H9 (cell line): Measurements from ENCODE around the gene CYS1. TPM values are rescaled to one million over a fixed set of nuclear protein-coding genes. Genes with fewer than 3 reads are reported as not detected.

Experiments
- DNase-seq: peaks from one replicate; pipeline ENCODE4 v3.0.0-alpha.2; 2017
- H2AFZ ChIP-seq: one replicate; pipeline ENCODE4 v1.6.1; 2013; ENCODE audit warnings: mild to moderate bottlenecking, low read length, control low read depth, moderate library complexity
- H2AK5ac ChIP-seq: 2 replicates; pipeline ENCODE4 v1.6.1; 2013; ENCODE audit warnings: low read length, control low read depth, mixed read lengths; ENCODE audit not compliant: insufficient read length
- H2BK120ac ChIP-seq: one replicate; pipeline ENCODE4 v1.6.1; 2013; ENCODE audit warnings: low read depth, mild to moderate bottlenecking, low read length, control low read depth, inconsistent platforms; ENCODE audit not compliant: poor library complexity, severe bottlenecking
- H2BK12ac ChIP-seq: 2 replicates; pipeline ENCODE4 v1.6.1; 2013; ENCODE audit warnings: low read length, control low read depth, mixed read lengths, low read depth; ENCODE audit not compliant: insufficient read length
- H2BK15ac ChIP-seq: 2 replicates; pipeline ENCODE4 v1.6.1; 2013; ENCODE audit warnings: low read depth, low read length, control low read depth
- H2BK20ac ChIP-seq: one replicate; pipeline ENCODE4 v1.6.1; 2013; ENCODE audit warnings: low read depth, mild to moderate bottlenecking, low read length, control low read depth, inconsistent platforms; ENCODE audit not compliant: poor library complexity, severe bottlenecking
- H2BK5ac ChIP-seq: 2 replicates; pipeline ENCODE4 v1.6.1; 2013; ENCODE audit warnings: low read length, control low read depth, mixed read lengths; ENCODE audit not compliant: insufficient read length
- H3K14ac ChIP-seq: 2 replicates; pipeline ENCODE4 v1.6.1; 2013; ENCODE audit warnings: low read length, control low read depth; ENCODE audit not compliant: insufficient read depth
- H3K18ac ChIP-seq: 2 replicates; pipeline ENCODE4 v1.6.1; 2013; ENCODE audit warnings: low read depth, mild to moderate bottlenecking, mixed read lengths, low read length, control low read depth; ENCODE audit not compliant: insufficient read length
- H3K23ac ChIP-seq: 2 replicates; pipeline ENCODE4 v1.6.1; 2013; ENCODE audit warnings: low read length, control low read depth, mixed read lengths, low read depth; ENCODE audit not compliant: insufficient read length
- H3K23me2 ChIP-seq: 2 replicates; pipeline ENCODE4 v1.6.1; 2013; ENCODE audit warnings: low read depth, mild to moderate bottlenecking, mixed read lengths, low read length, control low read depth; ENCODE audit not compliant: insufficient read length, poor library complexity, severe bottlenecking
- H3K27ac ChIP-seq: 2 replicates; pipeline ENCODE4 v1.5.1; 2013; ENCODE audit warnings: low read length, control low read depth, mixed read lengths, low read depth; ENCODE audit not compliant: insufficient read length
- H3K27me3 ChIP-seq: 2 replicates; pipeline ENCODE4 v1.6.1; 2013; ENCODE audit warnings: low read length, control low read depth, inconsistent platforms; ENCODE audit not compliant: insufficient read depth
- H3K4ac ChIP-seq: 2 replicates; pipeline ENCODE4 v1.6.1; 2013; ENCODE audit warnings: low read depth, mild to moderate bottlenecking, control low read depth, inconsistent platforms, low read length, moderate library complexity
- H3K4me1 ChIP-seq: 2 replicates; pipeline ENCODE4 v1.6.1; 2013; ENCODE audit warnings: low read length, control low read depth, inconsistent platforms; ENCODE audit not compliant: insufficient read depth
- H3K4me2 ChIP-seq: 2 replicates; pipeline ENCODE4 v1.6.1; 2013; ENCODE audit warnings: low read length, control low read depth, mixed read lengths; ENCODE audit not compliant: insufficient read length, insufficient read depth
- H3K56ac ChIP-seq: 2 replicates; pipeline ENCODE4 v1.6.1; 2013; ENCODE audit warnings: low read depth, mild to moderate bottlenecking, mixed read lengths, low read length, control low read depth; ENCODE audit not compliant: insufficient read length
- H3K79me1 ChIP-seq: 2 replicates; pipeline ENCODE4 v1.6.1; 2013; ENCODE audit warnings: low read depth, mild to moderate bottlenecking, moderate library complexity, low read length, control low read depth, inconsistent platforms; ENCODE audit not compliant: insufficient read depth, poor library complexity, severe bottlenecking
- H3K79me2 ChIP-seq: 2 replicates; pipeline ENCODE4 v1.6.1; 2013; ENCODE audit warnings: low read length, control low read depth, inconsistent platforms; ENCODE audit not compliant: insufficient read depth
- H3K9ac ChIP-seq: 2 replicates; pipeline ENCODE4 v1.6.1; 2013; ENCODE audit warnings: low read length, control low read depth, mixed read lengths; ENCODE audit not compliant: insufficient read length; ENCODE audit errors: extremely low read depth
- H3K9me3 ChIP-seq: one replicate; pipeline ENCODE4 v1.6.1; 2013; ENCODE audit warnings: low read depth, low read length, inconsistent platforms; ENCODE audit not compliant: control insufficient read depth
- H3T11ph ChIP-seq: one replicate; pipeline ENCODE4 v1.6.1; 2013; ENCODE audit warnings: mild to moderate bottlenecking, low read length, control low read depth, inconsistent platforms
- H4K20me1 ChIP-seq: one replicate; pipeline ENCODE4 v1.6.1; 2013; ENCODE audit not compliant: control insufficient read depth, insufficient read length, insufficient read depth
- H4K5ac ChIP-seq: 2 replicates; pipeline ENCODE4 v1.6.1; 2013; ENCODE audit warnings: low read depth, mild to moderate bottlenecking, mixed read lengths, low read length, control low read depth; ENCODE audit not compliant: insufficient read length
- H4K8ac ChIP-seq: replicated peaks from 2 replicates; pipeline ENCODE4 v1.6.1; 2013; ENCODE audit warnings: low read length, control low read depth, mixed read lengths, low read depth; ENCODE audit not compliant: insufficient read length
- H4K91ac ChIP-seq: 2 replicates; pipeline ENCODE4 v1.6.1; 2013; ENCODE audit warnings: low read depth, mild to moderate bottlenecking, moderate library complexity, mixed read lengths, low read length, control low read depth; ENCODE audit not compliant: insufficient read length
- H3K27ac Mint-ChIP-seq, 3 experiments: 2 replicates in 2 of 3; 3 replicates in 1 of 3; pipeline ENCODE4 v1.8.0; 2020 to 2021; ENCODE audit warnings: mixed read lengths in 3 of 3, mild to moderate bottlenecking in 1 of 3, moderate library complexity in 1 of 3
- H3K27me3 Mint-ChIP-seq: 2 replicates; pipeline ENCODE4 v1.8.0; 2021; ENCODE audit warnings: low read depth, mild to moderate bottlenecking, moderate library complexity, mixed read lengths
- H3K36me3 Mint-ChIP-seq, 3 experiments: 2 replicates in 2 of 3; 3 replicates in 1 of 3; pipeline ENCODE4 v1.8.0; 2020 to 2021; ENCODE audit warnings: low read depth in 3 of 3, mixed read lengths in 3 of 3; ENCODE audit not compliant: insufficient read depth in 1 of 3
- H3K4me1 Mint-ChIP-seq, 2 experiments: 2 replicates each; pipeline ENCODE4 v1.8.0; 2020; ENCODE audit warnings: mixed read lengths in 2 of 2
- H3K4me3 Mint-ChIP-seq, 2 experiments: 2 replicates in 1 of 2; 3 replicates in 1 of 2; pipeline ENCODE4 v1.8.0; 2020 to 2021; ENCODE audit warnings: mild to moderate bottlenecking in 2 of 2, mixed read lengths in 2 of 2, moderate library complexity in 1 of 2
- H3K9me3 Mint-ChIP-seq, 2 experiments: 2 replicates in 1 of 2; 3 replicates in 1 of 2; pipeline ENCODE4 v1.8.0; 2020; ENCODE audit warnings: mild to moderate bottlenecking in 2 of 2, mixed read lengths in 2 of 2, moderate library complexity in 1 of 2
- WGBS: extraction: QIAGEN DNeasy Blood & Tissue Kit; methylation state at CpG from one replicate; pipeline ENCODE4 v1.1.7; 2013; ENCODE audit warnings: missing lambda C conversion rate, low lambda C conversion rate, mixed read lengths; ENCODE audit not compliant: insufficient read length; ENCODE audit errors: extremely low coverage; 5-methylcytosine and 5-hydroxymethylcytosine counted together
- total RNA-seq: library from RNA; stranded (reverse); gene quantifications from 2 replicates; pipeline ENCODE4 v1.2.1, GENCODE V29; 2021
- TF ChIP-seq, protein P1 (sequence below): fragments of 200-600 bp; sonication (generic); conservative IDR thresholded peaks from 3 replicates; pipeline ENCODE4 v1.8.0; 2021; ENCODE audit warnings: antibody characterized with exemption, mild to moderate bottlenecking

Gene CYS1
- total RNA-seq, 1 experiment from 2014 or later, result 0.35 TPM

DNA sequence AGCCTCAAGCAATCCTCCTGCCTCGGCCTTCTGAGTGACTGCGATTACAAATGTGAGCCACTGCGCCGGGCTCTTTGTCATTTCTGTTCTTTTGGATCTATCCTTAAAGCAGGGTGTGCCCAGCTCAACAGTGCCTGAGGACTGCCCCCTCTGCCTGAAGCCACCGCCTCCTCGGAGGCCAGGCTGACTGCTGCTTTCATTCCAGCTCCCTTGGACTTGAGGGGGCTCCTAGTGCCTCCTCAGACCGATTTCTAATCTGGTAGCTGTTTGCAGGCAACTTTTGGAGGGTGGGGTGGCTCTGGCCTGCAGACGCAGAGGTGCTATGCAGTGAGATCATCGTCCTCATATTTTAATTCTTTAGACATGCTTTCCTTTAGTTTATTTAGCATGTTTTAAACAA is 72.8 kb downstream of the CYS1 start:
- no peaks in the 10 kb centered on the region for H3K27me3 ChIP-seq
- H3K9me3 ChIP-seq, result no peaks in the 10 kb centered on the region
- WGBS, result no CpG with 5 or more reads among the region's 9 CpGs
- H2AK5ac ChIP-seq, result no peak overlapping the region
- no peak overlapping the region for H3T11ph ChIP-seq
- H3K23ac ChIP-seq, result no peak overlapping the region
- H2BK12ac ChIP-seq, result no peak overlapping the region
- no peak overlapping the region for H4K91ac ChIP-seq
- H3K56ac ChIP-seq, result no peak overlapping the region
- H2BK120ac ChIP-seq, result no peak overlapping the region
- H3K36me3 Mint-ChIP-seq, result no peaks in the 10 kb centered on the region
- no peak overlapping the region for H3K4me2 ChIP-seq
- no peak overlapping the region for H4K8ac ChIP-seq
- H3K4me1 ChIP-seq, result no peaks in the 10 kb centered on the region
- H3K4me3 Mint-ChIP-seq, result no peak overlapping the region
- DNase-seq, result no peak
- H2BK20ac ChIP-seq, result no peak overlapping the region
- H3K23me2 ChIP-seq, result no peaks in the 10 kb centered on the region
- no peaks in the 10 kb centered on the region for H3K9me3 Mint-ChIP-seq
- H3K79me2 ChIP-seq, result no peaks in the 10 kb centered on the region
- no peak overlapping the region for H2BK5ac ChIP-seq
- H3K27ac Mint-ChIP-seq, result no peak overlapping the region
- H2BK15ac ChIP-seq, result no peak overlapping the region
- TF ChIP-seq, protein P1, sequence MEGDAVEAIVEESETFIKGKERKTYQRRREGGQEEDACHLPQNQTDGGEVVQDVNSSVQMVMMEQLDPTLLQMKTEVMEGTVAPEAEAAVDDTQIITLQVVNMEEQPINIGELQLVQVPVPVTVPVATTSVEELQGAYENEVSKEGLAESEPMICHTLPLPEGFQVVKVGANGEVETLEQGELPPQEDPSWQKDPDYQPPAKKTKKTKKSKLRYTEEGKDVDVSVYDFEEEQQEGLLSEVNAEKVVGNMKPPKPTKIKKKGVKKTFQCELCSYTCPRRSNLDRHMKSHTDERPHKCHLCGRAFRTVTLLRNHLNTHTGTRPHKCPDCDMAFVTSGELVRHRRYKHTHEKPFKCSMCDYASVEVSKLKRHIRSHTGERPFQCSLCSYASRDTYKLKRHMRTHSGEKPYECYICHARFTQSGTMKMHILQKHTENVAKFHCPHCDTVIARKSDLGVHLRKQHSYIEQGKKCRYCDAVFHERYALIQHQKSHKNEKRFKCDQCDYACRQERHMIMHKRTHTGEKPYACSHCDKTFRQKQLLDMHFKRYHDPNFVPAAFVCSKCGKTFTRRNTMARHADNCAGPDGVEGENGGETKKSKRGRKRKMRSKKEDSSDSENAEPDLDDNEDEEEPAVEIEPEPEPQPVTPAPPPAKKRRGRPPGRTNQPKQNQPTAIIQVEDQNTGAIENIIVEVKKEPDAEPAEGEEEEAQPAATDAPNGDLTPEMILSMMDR, result no peak
- no peak overlapping the region for H3K18ac ChIP-seq
- peaks cover 0 to 4% of the 10 kb centered on the region in 2 experiments; a peak in 1 of 4 replicates for H3K4me1 Mint-ChIP-seq
- H4K5ac ChIP-seq, result no peak overlapping the region
- no peaks in the 10 kb centered on the region; the same call in 1 of the 2 replicates for H3K27me3 Mint-ChIP-seq
- no peak overlapping the region for H3K27ac ChIP-seq
- no peak overlapping the region for H3K14ac ChIP-seq
- no peak overlapping the region for H3K9ac ChIP-seq
- H3K4ac ChIP-seq, result no peak overlapping the region
- no peaks in the 10 kb centered on the region for H4K20me1 ChIP-seq
- H2AFZ ChIP-seq, result no peak overlapping the region
- H3K79me1 ChIP-seq, result no peaks in the 10 kb centered on the region

Other genes starting within 250 kb of the CYS1 start
- gene TAF1B, start 236.9 kb downstream of the CYS1 start, total RNA-seq, result 29.9 and 31.9 TPM in 2 replicates
- gene GRHL1, start 128.7 kb downstream of the CYS1 start, total RNA-seq, result 2.5 and 2.8 TPM in 2 replicates
- gene KLF11, start 36.9 kb downstream of the CYS1 start, total RNA-seq, result 15.5 and 18.1 TPM in 2 replicates
- 163 and 176 TPM in 2 replicates for gene RRM2, start 42.3 kb upstream of the CYS1 start, total RNA-seq
- 4.7 and 5.9 TPM in 2 replicates for gene HPCAL1, start 222.5 kb upstream of the CYS1 start, total RNA-seq